H1 (cell line): ENCODE data around the gene SPTAN1. TPM values are rescaled to one million over a fixed set of nuclear protein-coding genes. Genes with fewer than 3 reads are reported as not detected.

Experiments
- CTCF ChIP-seq, 3 experiments: IDR thresholded peaks; 1 replicate in 2 of 3; 2 replicates in 1 of 3; pipeline versions ENCODE4 v1.5.1 to v1.6.1; 2011; ENCODE audit warnings: low read length in 3 of 3, mild to moderate bottlenecking in 3 of 3, inconsistent platforms in 2 of 3, low read depth in 1 of 3, moderate library complexity in 1 of 3; ENCODE audit not compliant: insufficient read depth in 1 of 3; ENCODE audit errors: control extremely low read depth in 1 of 3
- polyA plus RNA-seq, 7 experiments: library from polyadenylated mRNA; depleted of rRNA in 3 of 7; stranded (reverse) in 5 of 7; unstranded in 2 of 7; fragments of >200 nt in 5 of 7; fragments of 200-250 nt in 2 of 7; gene quantifications; 1 replicate in 5 of 7; 2 replicates in 1 of 7; 4 replicates in 1 of 7; pipeline versions ENCODE4 v1.2.1 to v1.2.3, GENCODE V29; 2011 to 2013; ENCODE audit warnings: missing spikeins in 2 of 7, mixed read lengths in 2 of 7
- total RNA-seq: library from RNA; stranded (reverse); fragmentation: NEBNext Ultra II Directional; extraction: Animal tissue kit (Norgen Biotek cat#: 25700); gene quantifications from 2 replicates; pipeline ENCODE4 v1.2.1, GENCODE V29; 2021

The SPTAN1 gene
- total and polyA plus RNA-seq, 2 of the 8 experiments (the other 6 are each of a cell fraction or from before 2014, with no cell fraction given), result 182 to 216 TPM

- no peak for TF ChIP-seq CTCF (IDR thresholded peaks at IDR 0.05; ENCODE audit: control extremely low read depth in 1 of 3, insufficient read depth in 1 of 3, low read depth in 1 of 3, low read length in 3 of 3)
- TF ChIP-seq, all 59 proteins: peak for 22
Observed at GRCh38 chr9:128656416-128657343, 104.3 kb downstream of the SPTAN1 start, which contains the start of gene DYNC2I2 (continued).
